ENCODE measurements around the gene DDX39B.

- no peak for TF ChIP-seq CTCF (IDR thresholded peaks at IDR 0.05 in 4 of 5, conservative IDR thresholded peaks at IDR 0.05 in 1 of 5)
- no peak for TF ChIP-seq POLR2A (IDR thresholded peaks at IDR 0.05)
Measured at GRCh38 chr6:31577579-31577966, 35.8 kb upstream of the DDX39B start.

All from gastrocnemius medialis (tissue), 4 donors.